OCI-LY1 (cell line): Measurements from ENCODE around the gene CCDC78.

Source experiments
- H2AFZ ChIP-seq: fragments of 200-600 bp; sonication (generic), shearing (Covaris generic); 2 replicates; pipeline ENCODE4 v1.6.0; 2014; ENCODE audit warnings: antibody characterized with exemption, mild to moderate bottlenecking, low read length
- H3F3A ChIP-seq: fragments of 200-600 bp; sonication (generic), shearing (Covaris generic); 2 replicates; pipeline ENCODE4 v1.6.0; 2014; ENCODE audit warnings: mild to moderate bottlenecking, antibody characterized with exemption, low read length, moderate library complexity; ENCODE audit not compliant: insufficient read depth
- H3K27ac ChIP-seq: fragments of 200-600 bp; sonication (generic); 2 replicates; pipeline ENCODE4 v1.5.1; 2014; ENCODE audit warnings: low read length, mixed run types, mild to moderate bottlenecking, low read depth; ENCODE audit not compliant: poor library complexity, severe bottlenecking
- H3K27me3 ChIP-seq: fragments of 200-600 bp; sonication (generic); 2 replicates; pipeline ENCODE4 v1.6.0; 2014; ENCODE audit warnings: antibody characterized with exemption, mild to moderate bottlenecking, low read length, moderate library complexity; ENCODE audit not compliant: insufficient read depth
- H3K36me3 ChIP-seq: fragments of 200-600 bp; sonication (generic); 2 replicates; pipeline ENCODE4 v1.6.1; 2014; ENCODE audit warnings: mild to moderate bottlenecking, antibody characterized with exemption, low read length, moderate library complexity, mixed read lengths; ENCODE audit not compliant: insufficient read depth
- H3K4me1 ChIP-seq: fragments of 200-600 bp; sonication (generic); 2 replicates; pipeline ENCODE4 v1.5.1; 2014; ENCODE audit warnings: mild to moderate bottlenecking, low read length, moderate library complexity; ENCODE audit not compliant: insufficient read depth, severe bottlenecking
- H3K4me2 ChIP-seq: fragments of 200-600 bp; sonication (generic), shearing (Covaris generic); 2 replicates; pipeline ENCODE4 v1.6.1; 2014; ENCODE audit warnings: low read length
- H3K4me3 ChIP-seq: fragments of 200-600 bp; sonication (generic); 2 replicates; pipeline ENCODE4 v1.5.1; 2014; ENCODE audit warnings: low read length, low read depth, mild to moderate bottlenecking, mixed read lengths; ENCODE audit not compliant: poor library complexity, severe bottlenecking
- H3K79me2 ChIP-seq: fragments of 200-600 bp; shearing (Covaris generic); 2 replicates; pipeline ENCODE4 v1.6.1; 2016; ENCODE audit warnings: mixed run types, low read length, mixed read lengths; ENCODE audit not compliant: insufficient read depth
- H3K9ac ChIP-seq: fragments of 200-600 bp; sonication (generic), shearing (Covaris generic); 2 replicates; pipeline ENCODE4 v1.6.1; 2014; ENCODE audit warnings: mild to moderate bottlenecking, low read length, mixed read lengths
- H3K9me2 ChIP-seq: fragments of 200-600 bp; sonication (generic), shearing (Covaris generic); 2 replicates; pipeline ENCODE4 v1.6.1; 2014; ENCODE audit warnings: low read depth, mild to moderate bottlenecking, low read length, mixed read lengths
- H3K9me3 ChIP-seq: fragments of 200-600 bp; shearing (Covaris generic); 2 replicates; pipeline ENCODE4 v1.6.1; 2014; ENCODE audit warnings: low read length, mixed read lengths
- H4K20me1 ChIP-seq: fragments of 200-600 bp; sonication (generic), shearing (Covaris generic); 2 replicates; pipeline ENCODE4 v1.6.0; 2016; ENCODE audit warnings: mild to moderate bottlenecking, low read length; ENCODE audit not compliant: insufficient read depth
- CTCF ChIP-seq: fragments of 200-600 bp; sonication (generic), shearing (Covaris generic); IDR thresholded peaks from 2 replicates; pipeline ENCODE4 v1.5.1; 2017; ENCODE audit warnings: mild to moderate bottlenecking, antibody characterized with exemption, low read length, moderate library complexity, mixed read lengths
- EZH2 ChIP-seq: fragments of 200-600 bp; sonication (generic), shearing (Covaris generic); IDR thresholded peaks from 2 replicates; pipeline ENCODE4 v1.8.0; 2017; ENCODE audit warnings: borderline replicate concordance, mixed run types, mild to moderate bottlenecking, antibody characterized with exemption, low read length, moderate library complexity, mixed read lengths

The CCDC78 gene

GRCh38 chr16:760065-760464 lies 33.8 kb upstream of the CCDC78 start:
- TF ChIP-seq CTCF = no peak
- no peak for TF ChIP-seq EZH2
- Histone ChIP-seq H3K9me3 (no peaks in the 10 kb centered on the region), H3K4me3 (no peak overlapping the region), H3K4me2 (no peak overlapping the region), H2AFZ (no peak overlapping the region), H3K36me3 (no peaks in the 10 kb centered on the region; the same call in 1 of the 2 replicates), H4K20me1 (no peaks in the 10 kb centered on the region), H3K27me3 (peaks cover 6% of the 10 kb centered on the region; the same call in 1 of the 2 replicates), H3K9me2 (no peaks in the 10 kb centered on the region), H3K79me2 (no peaks in the 10 kb centered on the region), H3K27ac (no peak overlapping the region), H3K4me1 (no peaks in the 10 kb centered on the region), H3F3A (no peaks in the 10 kb centered on the region), H3K9ac (no peak overlapping the region)

GRCh38 chr16:759110-759910 lies 33.1 kb upstream of the CCDC78 start:
- H4K20me1 ChIP-seq = no peaks in the 10 kb centered on the region

GRCh38 chr16:756428-756827 lies 30.2 kb upstream of the CCDC78 start:
- Histone ChIP-seq H3K27ac (no peak overlapping the region), H3K79me2 (no peaks in the 10 kb centered on the region), H3K9me2 (no peaks in the 10 kb centered on the region), H3K4me1 (no peaks in the 10 kb centered on the region), H3K9me3 (no peaks in the 10 kb centered on the region), H3K4me3 (no peak overlapping the region), H3K4me2 (no peak overlapping the region), H3F3A (no peaks in the 10 kb centered on the region), H2AFZ (no peak overlapping the region), H3K9ac (no peak overlapping the region), H4K20me1 (no peaks in the 10 kb centered on the region), H3K27me3 (peaks cover 6% of the 10 kb centered on the region; the same call in 1 of the 2 replicates), H3K36me3 (no peaks in the 10 kb centered on the region; the same call in 1 of the 2 replicates)
- no peak for TF ChIP-seq EZH2
- no peak for TF ChIP-seq CTCF

More at GRCh38 chr16:759110-759910, 33.1 kb upstream of the CCDC78 start:
- Histone ChIP-seq H3K36me3 (no peaks in the 10 kb centered on the region; the same call in 1 of the 2 replicates), H3K9ac (no peak overlapping the region), H3F3A (no peaks in the 10 kb centered on the region), H3K4me1 (no peaks in the 10 kb centered on the region), H3K27me3 (peaks cover 6% of the 10 kb centered on the region; the same call in 1 of the 2 replicates), H3K9me2 (no peaks in the 10 kb centered on the region), H3K4me2 (no peak overlapping the region), H3K27ac (no peak overlapping the region), H3K9me3 (no peaks in the 10 kb centered on the region), H3K4me3 (no peak overlapping the region), H3K79me2 (no peaks in the 10 kb centered on the region), H2AFZ (no peak overlapping the region)
- no peak for TF ChIP-seq EZH2
- TF ChIP-seq CTCF = no peak
